ENCODE measurements around the gene SMIM43.

SMIM43 gene

DNA sequence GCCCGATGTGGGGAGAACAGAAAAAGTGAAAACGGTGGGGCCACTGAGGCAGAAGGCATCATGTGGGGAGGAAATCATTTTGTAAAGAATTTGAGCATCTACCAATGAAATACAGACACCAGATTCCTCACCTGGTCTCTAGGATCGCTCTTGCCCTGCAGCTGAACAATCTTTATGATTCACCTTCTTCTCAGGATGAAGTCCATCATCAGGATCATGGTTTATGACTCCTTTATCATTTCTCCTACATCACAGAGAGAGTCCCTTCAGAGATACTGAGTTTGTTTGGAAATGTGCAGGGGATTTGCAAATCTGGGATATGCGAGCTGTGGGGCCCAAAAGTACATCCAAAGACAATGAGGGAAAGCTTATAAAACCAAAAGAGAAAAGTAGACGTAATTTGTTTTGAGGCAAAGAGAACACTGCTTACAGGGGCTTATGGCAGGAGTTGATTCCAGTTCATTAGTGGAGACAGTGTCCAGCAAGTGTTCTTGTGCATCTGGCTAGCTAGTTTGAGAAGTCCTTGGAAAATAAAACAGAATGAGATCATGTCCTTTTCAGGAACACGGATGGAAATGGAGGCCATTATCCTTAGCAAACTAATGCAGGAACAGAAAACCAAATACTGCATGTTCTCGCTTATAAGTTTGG is 52.8 kb downstream of the SMIM43 start:
- no peak for DNase-seq
- in situ Hi-C loops (cut with HindIII; ENCODE audit: low pct_ligation_motif_present, low pct_unique_long_range_greater_than_20kb, low sequenced_read_pairs) = no loop called here

DNA sequence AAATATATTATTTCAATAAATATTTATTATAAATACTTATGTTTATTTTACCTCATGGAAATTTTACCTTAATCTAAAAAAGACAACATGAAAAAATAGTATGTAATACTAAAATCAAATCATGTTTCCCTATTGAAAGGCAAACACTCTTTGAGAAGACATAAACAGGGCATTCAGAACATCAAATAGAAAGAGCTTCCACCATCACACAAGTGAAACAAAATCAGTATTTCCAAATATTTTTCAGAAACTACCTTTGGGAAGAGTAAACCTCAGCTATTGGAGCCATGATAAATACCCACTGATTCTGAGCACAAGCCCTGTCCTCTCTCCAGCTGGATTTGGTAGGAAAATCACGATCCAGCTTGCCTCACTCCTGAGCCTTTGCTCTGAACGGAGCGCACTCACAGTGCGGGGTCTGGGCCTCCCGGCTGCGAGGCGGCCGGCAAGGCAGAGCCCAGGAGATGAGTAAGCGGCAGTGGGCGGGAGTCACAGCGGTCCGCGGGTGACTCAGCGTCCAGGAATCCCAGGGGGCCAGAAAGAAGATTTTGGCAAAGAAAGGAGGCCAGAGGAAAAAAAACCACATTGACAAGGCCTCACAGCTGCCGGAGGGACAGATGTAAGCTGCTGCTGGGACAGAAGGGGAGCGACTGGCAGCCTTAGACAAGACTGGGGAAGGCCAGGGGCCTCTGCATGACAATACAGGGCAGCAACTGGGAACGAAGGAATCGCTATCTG is 53.5 kb downstream of the SMIM43 start:
- in situ Hi-C loops (cut with HindIII; ENCODE audit: low pct_ligation_motif_present, low pct_unique_long_range_greater_than_20kb, low sequenced_read_pairs) = no loop called here

DNA sequence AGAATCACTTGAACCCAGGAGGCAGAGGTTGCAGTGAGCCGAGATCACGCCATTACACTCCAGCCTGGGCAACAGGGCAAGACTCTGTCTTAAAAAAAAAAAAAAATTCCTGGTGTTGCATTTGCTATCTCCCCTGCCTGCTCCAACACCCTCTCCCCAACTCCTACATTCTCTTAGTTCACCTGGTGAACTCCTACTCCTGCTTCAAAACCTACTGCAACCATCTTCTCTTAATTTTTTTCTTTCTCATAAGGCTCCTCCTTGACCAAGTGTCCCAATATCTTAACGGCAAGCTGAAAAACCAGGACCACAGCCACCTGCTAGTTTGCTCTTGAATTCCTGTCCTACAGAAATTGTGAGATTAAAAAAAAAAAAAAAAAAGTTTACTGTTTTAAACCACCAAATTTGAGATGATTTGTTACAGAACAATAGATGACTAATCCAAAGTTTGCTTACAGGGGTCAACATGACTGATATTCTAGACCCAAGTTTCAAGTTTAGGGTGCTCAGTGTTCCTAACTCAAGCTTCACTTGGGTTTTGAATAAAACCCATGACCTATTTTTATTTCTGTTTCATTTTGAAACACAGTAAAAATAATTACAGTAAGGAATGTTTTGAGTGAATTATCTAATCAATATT is 55.1 kb downstream of the SMIM43 start:
- DNase-seq = no peak
- in situ Hi-C loops (cut with HindIII; ENCODE audit: low pct_ligation_motif_present, low pct_unique_long_range_greater_than_20kb, low sequenced_read_pairs) = no loop called here

More for the DNA sequence above, 53.5 kb downstream of the SMIM43 start:
- DNase-seq = peak; percentile 92
